Stimulated activated naive B cell treated with anti-CD40 and anti-IgM and Interleukin-4, amounts not matched to agents 10 μg/mL and 1 μg/mL and 100 μg/mL, for 72 hours (primary cell): ENCODE measurements around the gene ICA1L.
A peak's percentile ranks its signal among the peaks of the same experiment; 100 is the strongest.
"Not testable (repeated sequence)": the region's sequence is repeated elsewhere in the genome, so short reads cannot be mapped to it uniquely, and the experiment has no call there.

Experiments
- ATAC-seq, 2 donors: fragments of 150-1000 bp; cut with Tn5 transposase; replicated peaks; 2 replicates each; pipeline ENCODE4 v1.10.0; 2021; ENCODE audit warnings: moderate library complexity in 1 of 2
- DNase-seq: peaks from one replicate; pipeline ENCODE4 v3.0.0; 2021
- H3K27ac Mint-ChIP-seq: one replicate; pipeline ENCODE4 v1.8.0; 2022; ENCODE audit warnings: mild to moderate bottlenecking, mixed read lengths
- H3K27me3 Mint-ChIP-seq, 2 donors: one replicate each; pipeline ENCODE4 v1.8.0; 2022; ENCODE audit warnings: mixed read lengths in 2 of 2
- H3K36me3 Mint-ChIP-seq, 2 donors: one replicate each; pipeline ENCODE4 v1.8.0; 2022; ENCODE audit warnings: mixed read lengths in 2 of 2, mild to moderate bottlenecking in 1 of 2
- H3K4me1 Mint-ChIP-seq, 2 donors: one replicate each; pipeline ENCODE4 v1.8.0; 2022; ENCODE audit warnings: mixed read lengths in 2 of 2, mild to moderate bottlenecking in 1 of 2
- H3K4me3 Mint-ChIP-seq, 2 donors: one replicate each; pipeline ENCODE4 v1.8.0; 2022; ENCODE audit warnings: mild to moderate bottlenecking in 2 of 2, mixed read lengths in 2 of 2, moderate library complexity in 1 of 2
- H3K9me3 Mint-ChIP-seq, 2 donors: one replicate each; pipeline ENCODE4 v1.8.0; 2022; ENCODE audit warnings: mixed read lengths in 2 of 2, mild to moderate bottlenecking in 1 of 2

The ICA1L gene

GRCh38 chr2:202881570-202881969, 10.0 kb upstream of the ICA1L start:
- H3K27ac Mint-ChIP-seq = no peak overlapping the region

GRCh38 chr2:202877699-202878098, 6.1 kb upstream of the ICA1L start:
- ATAC-seq = no peak
- H3K4me1 Mint-ChIP-seq = no peaks in the 10 kb centered on the region
- no peak overlapping the region for H3K4me3 Mint-ChIP-seq
- no peak overlapping the region for H3K27ac Mint-ChIP-seq
- peaks cover 4 to 16% of the 10 kb centered on the region in 2 donors for H3K36me3 Mint-ChIP-seq
- H3K27me3 Mint-ChIP-seq = no peaks in the 10 kb centered on the region
- no peak for DNase-seq
- no peaks in the 10 kb centered on the region for H3K9me3 Mint-ChIP-seq

More at GRCh38 chr2:202881570-202881969, 10.0 kb upstream of the ICA1L start:
- ATAC-seq (no peak), DNase-seq (no peak)
- no peaks in the 10 kb centered on the region for H3K4me1 Mint-ChIP-seq
- no peaks in the 10 kb centered on the region for H3K9me3 Mint-ChIP-seq
- H3K4me3 Mint-ChIP-seq = no peak overlapping the region
- H3K27me3 Mint-ChIP-seq = no peaks in the 10 kb centered on the region
- peaks cover 15 to 38% of the 10 kb centered on the region in 2 donors for H3K36me3 Mint-ChIP-seq

- Mint-ChIP-seq H3K4me3 (peak overlapping the region; percentile 93 to 94), H3K27ac (peak overlapping the region; percentile 90), H3K9me3 (no peaks in the 10 kb centered on the region), H3K4me1 (peaks cover 6 to 11% of the 10 kb centered on the region in 2 donors), H3K27me3 (no peaks in the 10 kb centered on the region), H3K36me3 (no peaks in the 10 kb centered on the region)
- peak; percentile 79 for ATAC-seq
- peak; percentile 56 for DNase-seq
Observed at GRCh38 chr2:202870431-202871299, 901 bp downstream of the ICA1L start.

- ATAC-seq (no peak), DNase-seq (no peak)
- H3K27ac Mint-ChIP-seq = no peak overlapping the region
- H3K4me3 Mint-ChIP-seq = no peak overlapping the region
- H3K4me1 Mint-ChIP-seq = no peaks in the 10 kb centered on the region
- peaks cover 0 to 1% of the 10 kb centered on the region in 2 donors for H3K9me3 Mint-ChIP-seq
- no peaks in the 10 kb centered on the region for H3K27me3 Mint-ChIP-seq
- H3K36me3 Mint-ChIP-seq = no peaks in the 10 kb centered on the region
Observed at GRCh38 chr2:202861987-202862386, 9.6 kb downstream of the ICA1L start.

GRCh38 chr2:202858601-202859000, 13.0 kb downstream of the ICA1L start:
- ATAC-seq (no peak), DNase-seq (no peak)
- no peak overlapping the region for H3K27ac Mint-ChIP-seq
- H3K27me3 Mint-ChIP-seq = no peaks in the 10 kb centered on the region
- peaks cover 0 to 1% of the 10 kb centered on the region in 2 donors for H3K9me3 Mint-ChIP-seq
- H3K36me3 Mint-ChIP-seq = no peaks in the 10 kb centered on the region
- H3K4me3 Mint-ChIP-seq = no peak overlapping the region
- H3K4me1 Mint-ChIP-seq = no peaks in the 10 kb centered on the region

- not testable (repeated sequence) for ATAC-seq, H3K4me3 Mint-ChIP-seq, H3K4me1 Mint-ChIP-seq, DNase-seq, H3K27ac Mint-ChIP-seq, H3K9me3 Mint-ChIP-seq, H3K36me3 Mint-ChIP-seq, H3K27me3 Mint-ChIP-seq
Observed at GRCh38 chr2:202849343-202849742, 22.2 kb downstream of the ICA1L start.

- H3K27me3 Mint-ChIP-seq = no peaks in the 10 kb centered on the region
Observed at GRCh38 chr2:202848813-202849212, 22.8 kb downstream of the ICA1L start.

GRCh38 chr2:202847693-202848524, 23.7 kb downstream of the ICA1L start:
- H3K27ac Mint-ChIP-seq = no peak overlapping the region
- H3K4me3 Mint-ChIP-seq = no peak overlapping the region
- peaks cover 2 to 6% of the 10 kb centered on the region in 2 donors for H3K4me1 Mint-ChIP-seq
- H3K36me3 Mint-ChIP-seq = peaks cover 4 to 6% of the 10 kb centered on the region in 2 donors
- ATAC-seq = peak; percentile 96 to 97
- peaks cover 0 to 3% of the 10 kb centered on the region in 2 donors for H3K9me3 Mint-ChIP-seq
- H3K27me3 Mint-ChIP-seq = no peaks in the 10 kb centered on the region
- no peak for DNase-seq

More at GRCh38 chr2:202848813-202849212, 22.8 kb downstream of the ICA1L start:
- no peak for DNase-seq
- peak overlapping the region; percentile 51 for H3K27ac Mint-ChIP-seq
- ATAC-seq = peak; percentile 23 to 50
- H3K4me1 Mint-ChIP-seq = peaks cover 2 to 6% of the 10 kb centered on the region in 2 donors
- no peak overlapping the region for H3K4me3 Mint-ChIP-seq
- peaks cover 0 to 3% of the 10 kb centered on the region in 2 donors for H3K36me3 Mint-ChIP-seq
- H3K9me3 Mint-ChIP-seq = no peaks in the 10 kb centered on the region

GRCh38 chr2:202844656-202845055, 26.9 kb downstream of the ICA1L start:
- Mint-ChIP-seq H3K4me3 (no peak overlapping the region), H3K4me1 (peaks cover 0 to 2% of the 10 kb centered on the region in 2 donors), H3K27me3 (no peaks in the 10 kb centered on the region), H3K9me3 (peaks cover 5 to 7% of the 10 kb centered on the region in 2 donors), H3K27ac (no peak overlapping the region), H3K36me3 (peaks cover 7 to 10% of the 10 kb centered on the region in 2 donors)
- DNase-seq = no peak
- ATAC-seq = no peak

GRCh38 chr2:202842690-202843089, 28.9 kb downstream of the ICA1L start:
- Mint-ChIP-seq H3K27ac (no peak overlapping the region), H3K9me3 (peaks cover 5 to 7% of the 10 kb centered on the region in 2 donors), H3K4me1 (no peaks in the 10 kb centered on the region), H3K27me3 (no peaks in the 10 kb centered on the region), H3K4me3 (no peak overlapping the region), H3K36me3 (peaks cover 7 to 10% of the 10 kb centered on the region in 2 donors)
- ATAC-seq (no peak), DNase-seq (no peak)

GRCh38 chr2:202841090-202841867, 30.3 kb downstream of the ICA1L start:
- ATAC-seq (no peak), DNase-seq (no peak)
- peaks cover 7 to 10% of the 10 kb centered on the region in 2 donors for H3K36me3 Mint-ChIP-seq
- H3K4me1 Mint-ChIP-seq = no peaks in the 10 kb centered on the region
- no peaks in the 10 kb centered on the region for H3K27me3 Mint-ChIP-seq
- H3K4me3 Mint-ChIP-seq = no peak overlapping the region
- no peak overlapping the region for H3K27ac Mint-ChIP-seq
- peaks cover 5 to 7% of the 10 kb centered on the region in 2 donors for H3K9me3 Mint-ChIP-seq

GRCh38 chr2:202831242-202832220, 40.0 kb downstream of the ICA1L start:
- Mint-ChIP-seq H3K27ac (no peak overlapping the region), H3K4me1 (peaks cover 9 to 11% of the 10 kb centered on the region in 2 donors), H3K9me3 (peaks cover 0 to 2% of the 10 kb centered on the region in 2 donors), H3K36me3 (no peaks in the 10 kb centered on the region), H3K4me3 (peak overlapping the region in 1 of 2 donors; percentile 21), H3K27me3 (no peaks in the 10 kb centered on the region)
- ATAC-seq (peak; percentile 64 to 71), DNase-seq (peak; percentile 35)

GRCh38 chr2:202824901-202825300, 46.7 kb downstream of the ICA1L start:
- Mint-ChIP-seq H3K9me3 (no peaks in the 10 kb centered on the region), H3K4me1 (peaks cover 2 to 7% of the 10 kb centered on the region in 2 donors), H3K27ac (no peak overlapping the region), H3K36me3 (peaks cover 0 to 6% of the 10 kb centered on the region in 2 donors), H3K4me3 (no peak overlapping the region), H3K27me3 (no peaks in the 10 kb centered on the region)
- no peak for ATAC-seq
- DNase-seq = no peak
